Measurements from ENCODE around the gene RITA1.

GRCh38 chr12:113186666-113187325 lies 1.3 kb downstream of the RITA1 start:
- TF ChIP-seq POLR2AphosphoS5 (IDR thresholded peaks at IDR 0.05; ENCODE audit: low read depth, low read length) = no peak
- TF ChIP-seq CTCF (IDR thresholded peaks at IDR 0.05 in 2 of 3, conservative IDR thresholded peaks at IDR 0.05 in 1 of 3; ENCODE audit: borderline replicate concordance in 1 of 3, insufficient read depth in 1 of 3, low read depth in 2 of 3, low read length in 2 of 3) = no peak
- TF ChIP-seq YY1 (IDR thresholded peaks at IDR 0.05; ENCODE audit: extremely low read depth, insufficient replicate concordance, low read depth, low read length) = no peak
- no peak for TF ChIP-seq ELF1 (IDR thresholded peaks at IDR 0.05; ENCODE audit: borderline replicate concordance, low read depth)
